Uterus (tissue), 2 donors: ENCODE measurements around the gene CASP7.

Experiments
- CTCF ChIP-seq, 4 experiments: fragments of 200-600 bp in 2 of 4; fragments of 450-650 bp in 2 of 4; sonication (generic) in 2 of 4; IDR thresholded peaks; one replicate each; pipeline ENCODE4 v1.5.1; 2016 to 2019; ENCODE audit warnings: antibody characterized with exemption in 4 of 4, mild to moderate bottlenecking in 2 of 4, moderate library complexity in 1 of 4
- POLR2A ChIP-seq, 2 donors: fragments of 450-650 bp; IDR thresholded peaks; one replicate each; pipeline ENCODE4 v1.6.1; 2016; ENCODE audit warnings: antibody characterized with exemption in 2 of 2, mild to moderate bottlenecking in 1 of 2, moderate library complexity in 1 of 2

- TF ChIP-seq CTCF (IDR thresholded peaks at IDR 0.05): no peak
- TF ChIP-seq POLR2A (IDR thresholded peaks at IDR 0.05): no peak
These were observed 28.9 kb downstream of the CASP7 start for GRCh38 chr10:113708640-113709039.
